GM18502 (cell line): ENCODE results near the gene NCOA1.

Experiments
- ATAC-seq: cut with Tn5 transposase; IDR thresholded peaks from one replicate; pipeline ENCODE4 v1.9.1; 2021; ENCODE audit warnings: mild to moderate bottlenecking; ENCODE audit not compliant: unreplicated experiment, poor library complexity

The NCOA1 gene

DNA sequence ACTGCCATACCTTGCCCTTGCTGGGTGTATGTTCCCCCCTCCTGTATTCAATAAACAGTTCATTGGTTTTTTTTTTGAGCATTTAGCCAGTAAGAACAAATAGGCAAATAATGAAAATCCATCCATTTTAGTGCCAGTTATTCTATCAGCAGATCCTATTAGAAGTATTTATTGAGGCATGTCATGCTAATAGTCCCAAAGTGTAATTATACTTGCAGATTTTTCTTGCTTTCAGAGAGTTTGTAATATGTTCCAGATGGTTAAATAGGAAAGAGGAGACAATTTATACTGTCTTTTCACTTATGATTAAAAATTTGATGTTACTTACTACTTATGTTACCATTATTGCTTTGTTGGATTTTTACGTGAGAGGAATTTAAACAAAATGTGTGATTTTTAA is 127.6 kb downstream of the NCOA1 start:
- ATAC-seq: no peak

- ATAC-seq: no peak
These were observed 129.9 kb downstream of the NCOA1 start for GRCh38 chr2:24620936-24621335.

- ATAC-seq: no peak
These were observed 130.9 kb downstream of the NCOA1 start for GRCh38 chr2:24621779-24622538.

GRCh38 chr2:24623535-24623934 is 132.5 kb downstream of the NCOA1 start:
- ATAC-seq: no peak

DNA sequence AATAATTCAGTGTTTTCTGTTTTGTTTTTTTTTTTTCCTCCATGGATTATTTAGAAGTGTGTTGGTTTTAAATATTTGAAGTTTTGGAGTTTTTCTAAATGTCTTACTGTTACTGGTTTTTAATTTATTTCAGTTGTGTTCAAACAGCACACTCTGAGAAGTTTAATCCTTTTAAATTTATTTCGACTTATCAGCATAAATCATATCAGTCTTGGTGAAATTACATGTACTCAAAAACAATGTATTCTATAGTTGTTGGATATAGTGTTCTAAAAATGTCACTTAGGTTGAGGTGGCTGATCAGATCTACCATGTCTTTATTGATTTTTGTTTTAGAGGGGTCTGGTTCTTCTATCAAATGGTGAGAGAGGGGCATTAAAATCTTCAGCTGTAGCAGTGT is 134.7 kb downstream of the NCOA1 start:
- ATAC-seq: no peak

GRCh38 chr2:24626131-24626530 is 135.1 kb downstream of the NCOA1 start:
- no peak for ATAC-seq

DNA sequence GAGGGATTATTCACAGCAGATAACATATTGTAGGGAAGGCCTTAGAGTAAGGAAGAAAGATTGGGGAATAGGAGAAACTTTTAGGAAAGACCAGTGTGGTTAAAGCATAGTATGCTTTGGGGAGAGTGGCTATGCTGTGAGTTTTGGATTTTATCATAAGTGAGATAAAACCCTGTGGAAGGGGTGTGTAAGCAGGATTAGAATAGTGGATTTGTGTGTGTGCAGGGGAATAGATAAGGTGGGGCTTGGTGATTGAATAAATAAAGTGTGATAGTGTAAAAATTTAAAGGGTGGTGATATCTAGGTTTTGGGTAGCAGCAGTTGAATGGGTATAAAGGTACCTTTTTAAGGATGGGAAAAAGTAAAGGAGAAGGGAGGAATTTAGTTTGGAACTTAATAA is 137.7 kb downstream of the NCOA1 start:
- ATAC-seq: no peak

DNA sequence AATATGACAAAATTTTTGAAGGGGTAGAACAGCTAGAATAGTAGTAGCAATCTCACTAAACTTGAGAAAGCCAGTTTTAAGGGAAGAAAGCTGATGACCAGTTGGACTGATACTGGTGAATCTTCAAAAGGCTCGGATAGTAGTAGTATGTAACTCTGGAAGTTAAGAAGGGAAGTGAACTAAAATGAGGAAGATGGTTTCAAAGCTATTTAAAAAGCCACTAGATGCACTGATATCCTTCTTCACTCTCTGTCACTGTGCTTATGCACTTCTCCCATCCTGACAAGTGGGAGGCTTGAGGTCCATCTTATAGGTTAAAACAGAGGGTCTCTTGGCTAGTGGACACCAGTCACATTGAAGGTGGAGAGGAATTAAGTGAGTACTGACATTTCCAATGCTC is 141.1 kb downstream of the NCOA1 start:
- ATAC-seq: no peak

- ATAC-seq: no peak
These were observed 144.1 kb downstream of the NCOA1 start for GRCh38 chr2:24635181-24635580.

GRCh38 chr2:24638568-24638967 is 147.5 kb downstream of the NCOA1 start:
- ATAC-seq: no peak

DNA sequence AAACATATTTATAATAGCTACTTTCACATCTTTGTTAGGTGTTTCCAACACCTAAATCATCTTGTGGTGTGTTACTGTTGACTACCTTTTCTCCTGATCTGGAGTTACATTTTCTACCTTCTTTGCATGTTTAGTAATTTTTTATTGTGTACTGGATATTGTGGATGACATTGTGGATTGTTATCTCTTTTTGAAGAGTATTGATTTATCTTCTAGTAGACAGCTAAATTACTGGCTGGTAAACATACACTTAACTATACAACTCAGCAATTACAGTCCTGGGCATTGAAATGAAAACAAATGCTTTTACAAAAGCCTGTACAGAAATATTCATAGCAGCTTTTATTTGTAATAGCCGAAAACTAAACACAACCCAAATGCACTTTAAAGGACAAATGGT is 151.3 kb downstream of the NCOA1 start:
- no peak for ATAC-seq

DNA sequence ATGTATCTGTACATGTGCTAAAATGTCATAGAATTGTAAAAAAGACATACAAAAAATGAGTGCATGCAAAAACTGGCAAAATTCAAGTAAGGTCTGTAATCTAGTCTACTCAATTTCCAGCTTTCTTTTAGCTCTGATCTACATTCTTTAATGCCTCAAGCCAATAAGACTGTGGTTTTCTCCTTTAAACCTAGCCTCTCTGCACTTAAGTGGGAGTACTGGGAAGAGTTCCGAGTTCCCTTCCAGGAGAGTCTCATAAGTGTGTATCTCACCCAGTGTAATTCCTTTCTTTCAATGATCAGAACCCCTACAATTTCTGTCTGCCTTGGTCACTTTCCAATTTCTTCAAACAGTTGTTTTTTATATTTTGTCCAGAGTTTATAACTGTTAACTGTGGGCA is 152.0 kb downstream of the NCOA1 start:
- ATAC-seq: no peak

GRCh38 chr2:24644032-24644431 is 153.0 kb downstream of the NCOA1 start:
- no peak for ATAC-seq

- ATAC-seq: no peak
These were observed 160.1 kb downstream of the NCOA1 start for GRCh38 chr2:24650997-24651642.

- ATAC-seq: no peak
These were observed 160.6 kb downstream of the NCOA1 start for GRCh38 chr2:24651643-24652003.

DNA sequence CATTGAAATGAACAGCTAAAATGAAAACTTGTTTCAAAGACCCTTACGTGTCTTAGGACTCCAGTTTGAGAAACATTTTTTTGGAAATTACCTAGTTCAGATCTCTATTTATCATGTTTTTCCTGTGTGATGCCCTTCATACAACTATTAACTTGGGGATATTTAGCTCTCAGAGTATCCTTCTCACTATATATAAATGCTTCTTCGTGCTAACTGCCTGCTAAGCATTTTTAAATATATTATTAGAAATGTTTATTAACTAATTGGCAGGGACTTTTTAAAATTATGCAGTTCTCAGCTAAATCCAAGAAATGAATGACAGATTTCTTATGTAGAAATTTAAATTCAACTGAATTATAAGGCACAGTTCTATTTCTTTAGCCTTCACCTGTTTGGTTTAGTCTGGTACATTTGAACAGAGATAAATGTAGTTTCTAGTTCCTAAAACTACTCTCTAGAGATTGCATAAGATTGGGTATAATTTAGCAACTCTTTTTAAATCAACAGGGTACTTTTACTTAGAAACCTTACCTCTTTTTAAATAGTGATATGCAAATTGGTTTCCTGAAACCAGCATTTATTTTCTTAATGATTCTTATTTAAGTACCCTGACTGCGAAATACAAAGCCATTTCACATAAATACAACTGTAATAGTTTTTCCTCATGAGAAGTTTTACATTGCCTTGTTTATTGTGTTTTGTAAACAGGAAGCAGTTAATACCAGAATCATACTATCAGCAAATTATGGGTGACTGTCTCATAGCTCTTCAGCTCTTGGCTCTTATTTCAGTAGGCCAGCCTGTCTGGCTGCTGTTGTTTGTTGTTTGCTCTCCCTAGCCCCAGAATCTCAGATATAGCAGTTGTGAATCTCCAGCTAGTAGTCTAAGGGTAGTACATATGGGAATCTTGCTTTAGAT is 161.5 kb downstream of the NCOA1 start:
- ATAC-seq: no peak

DNA sequence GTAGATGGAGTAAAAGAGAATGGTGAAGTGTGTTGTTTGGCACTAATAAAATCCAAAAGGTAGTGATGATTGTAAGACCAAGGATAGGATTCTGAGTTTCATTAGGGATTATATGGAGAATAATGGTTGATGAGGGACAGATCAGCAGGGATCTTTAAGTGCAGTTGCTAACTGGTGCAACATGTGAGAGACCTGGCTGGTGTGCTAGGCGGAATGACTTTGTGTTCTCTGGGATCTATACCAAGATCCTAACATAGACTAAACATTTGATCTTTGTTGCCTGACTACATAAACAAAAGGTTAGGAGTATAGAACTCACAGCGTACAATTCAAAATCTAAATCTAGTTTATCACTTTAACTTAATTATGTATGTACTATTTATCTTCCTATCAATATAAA is 166.8 kb downstream of the NCOA1 start:
- no peak for ATAC-seq

DNA sequence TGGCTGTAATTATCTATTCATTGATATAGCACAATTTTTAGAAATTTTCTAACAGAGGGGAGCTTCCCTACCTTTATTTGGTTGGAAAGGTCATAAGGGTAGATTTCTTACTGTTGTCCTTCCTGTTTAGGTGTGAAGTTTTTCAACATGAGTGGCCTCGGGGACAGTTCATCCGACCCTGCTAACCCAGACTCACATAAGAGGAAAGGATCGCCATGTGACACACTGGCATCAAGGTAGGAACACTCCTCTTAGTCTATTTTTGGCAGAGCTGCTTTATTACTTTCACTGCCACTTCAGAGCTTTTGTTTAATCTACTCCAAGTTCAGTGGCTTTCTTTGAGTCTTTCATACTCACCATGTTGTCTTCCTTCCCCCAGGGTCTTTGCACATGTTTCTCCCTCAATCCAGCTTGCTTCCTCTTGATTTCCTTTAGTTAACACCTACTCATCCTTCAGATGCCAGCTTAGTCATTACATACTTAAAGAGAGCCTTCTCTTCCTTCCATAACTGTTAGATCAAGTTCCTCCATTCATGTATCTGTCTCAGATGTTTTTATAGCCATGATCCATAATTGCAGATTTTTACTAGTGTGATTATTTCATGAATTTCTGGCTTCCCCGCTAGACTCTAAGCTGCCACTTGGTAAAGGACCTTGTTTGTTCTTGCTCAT is 167.6 kb downstream of the NCOA1 start:
- ATAC-seq: no peak

GRCh38 chr2:24659862-24660261 is 168.8 kb downstream of the NCOA1 start:
- ATAC-seq: no peak

- no peak for ATAC-seq
These were observed 176.5 kb downstream of the NCOA1 start for GRCh38 chr2:24667542-24667941.

DNA sequence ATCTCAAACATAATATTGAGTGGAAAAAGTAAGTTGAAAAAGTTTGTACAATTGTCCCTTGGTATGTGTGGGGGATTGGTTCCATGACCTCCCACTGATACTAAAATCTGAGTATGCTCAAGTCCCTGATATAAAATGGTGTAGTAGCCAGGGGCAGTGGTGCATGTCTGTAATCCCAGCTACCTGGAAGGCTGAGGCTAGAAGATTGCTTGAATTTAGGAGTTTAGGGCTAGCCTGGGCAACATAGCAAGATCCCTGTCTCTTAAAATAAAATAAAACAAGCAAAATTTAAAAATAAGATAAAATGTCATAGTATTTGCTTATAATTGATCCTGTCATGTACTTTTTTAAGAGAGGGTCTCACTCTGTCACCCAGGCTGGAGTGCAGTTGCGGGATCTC is 180.2 kb downstream of the NCOA1 start:
- no peak for ATAC-seq
